ENCODE measurements around the gene KRTAP5-6.
A peak's percentile ranks its signal among the peaks of the same experiment; 100 is the strongest.

Gene KRTAP5-6, protein sequence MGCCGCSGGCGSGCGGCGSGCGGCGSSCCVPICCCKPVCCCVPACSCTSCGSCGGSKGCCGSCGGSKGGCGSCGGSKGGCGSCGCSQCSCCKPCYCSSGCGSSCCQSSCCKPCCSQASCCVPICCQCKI

DNA sequence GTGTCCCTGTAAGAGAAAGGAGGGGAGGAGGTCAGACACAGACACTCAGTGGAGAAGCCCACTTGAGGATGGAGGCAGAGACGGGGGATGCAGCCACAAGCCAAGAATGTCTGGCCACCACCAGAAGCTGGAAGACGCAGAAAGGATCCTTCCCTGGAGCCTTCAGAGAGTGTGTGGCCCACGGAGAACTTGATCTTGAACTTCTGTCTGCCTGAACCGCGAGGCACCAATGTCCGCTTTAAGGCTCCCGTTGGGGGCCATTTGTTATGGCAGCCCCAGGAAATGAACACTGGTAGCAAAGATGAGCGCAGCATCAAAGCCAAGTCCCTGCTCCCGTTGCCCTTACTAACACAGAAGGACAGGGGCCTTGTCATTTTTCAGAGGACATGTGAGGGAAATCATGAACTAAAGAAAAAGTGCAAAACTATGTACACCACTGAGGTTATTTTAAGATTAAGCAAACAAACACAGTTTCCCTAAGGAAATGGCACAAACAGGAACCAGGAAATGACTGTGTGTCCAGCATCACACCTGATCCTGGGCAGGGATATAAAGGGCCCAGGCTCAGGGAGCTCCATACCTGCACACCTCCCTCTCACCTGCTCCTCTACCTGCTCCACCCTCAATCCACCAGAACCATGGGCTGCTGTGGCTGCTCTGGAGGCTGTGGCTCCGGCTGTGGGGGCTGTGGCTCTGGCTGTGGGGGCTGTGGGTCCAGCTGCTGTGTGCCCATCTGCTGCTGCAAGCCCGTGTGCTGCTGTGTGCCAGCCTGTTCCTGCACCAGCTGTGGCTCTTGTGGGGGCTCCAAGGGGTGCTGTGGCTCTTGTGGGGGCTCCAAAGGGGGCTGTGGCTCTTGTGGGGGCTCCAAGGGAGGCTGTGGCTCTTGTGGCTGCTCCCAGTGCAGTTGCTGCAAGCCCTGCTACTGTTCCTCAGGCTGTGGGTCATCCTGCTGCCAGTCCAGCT, at the start of gene KRTAP5-6:
TSS of gene KRTAP5-6 (plus strand) at position 588 of the 963 bp plus-strand sequence. CDS start at position 639, 51 bp downstream.
- DNase-seq (ENCODE audit: low read depth in 3 of 3): no peak

GRCh38 chr11:1647901-1648652, 48.9 kb upstream of the KRTAP5-6 start:
- no peak for DNase-seq (ENCODE audit: low read depth in 3 of 3)

DNA sequence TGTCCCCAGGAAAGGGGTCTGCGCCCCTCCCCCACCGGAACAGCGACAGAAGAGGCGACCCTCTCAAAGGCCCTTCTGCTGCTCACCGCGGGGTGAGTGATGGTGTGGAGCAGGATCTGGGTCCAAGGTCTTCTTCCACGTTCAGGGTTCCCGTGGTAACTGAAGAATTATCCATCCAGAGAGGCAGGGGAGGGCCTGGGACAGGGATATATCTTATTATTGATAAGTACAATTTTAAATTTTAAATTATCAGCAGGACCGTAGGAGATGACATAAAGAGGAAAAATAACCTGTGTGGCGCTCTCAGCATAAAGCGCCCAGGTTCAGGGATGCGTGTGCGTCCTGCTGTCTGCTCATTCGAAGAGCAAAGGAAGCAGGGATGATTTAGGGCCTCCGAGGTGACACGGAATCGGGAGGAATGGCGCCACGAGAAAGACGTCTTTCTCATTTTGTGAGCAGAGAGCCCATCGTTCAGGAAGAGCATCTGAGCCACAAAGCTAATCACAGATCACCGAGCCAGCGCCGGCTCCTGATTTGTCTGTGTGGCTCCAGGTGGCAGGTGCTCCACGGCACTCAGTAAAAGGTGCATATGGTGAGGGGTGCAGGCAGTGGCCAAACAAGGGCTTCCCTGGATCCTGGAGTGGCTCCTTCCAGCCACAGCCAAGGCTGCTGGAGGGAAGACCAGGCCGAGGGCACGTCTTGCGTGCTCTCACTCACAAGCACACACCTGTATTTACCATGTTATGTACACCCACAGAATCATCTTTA, 48.2 kb upstream of the KRTAP5-6 start:
- no peak for DNase-seq (ENCODE audit: low read depth in 3 of 3)

- DNase-seq (ENCODE audit: low read depth in 3 of 3): no peak
Measured at GRCh38 chr11:1650034-1650917, 46.7 kb upstream of the KRTAP5-6 start.

- DNase-seq (ENCODE audit: low read depth in 3 of 3): no peak
Measured at GRCh38 chr11:1650918-1651262, 46.1 kb upstream of the KRTAP5-6 start.

GRCh38 chr11:1651411-1651980, 45.5 kb upstream of the KRTAP5-6 start:
- no peak for DNase-seq (ENCODE audit: low read depth in 3 of 3)

GRCh38 chr11:1652026-1652425, 45.0 kb upstream of the KRTAP5-6 start:
- DNase-seq (ENCODE audit: low read depth in 3 of 3): no peak

DNA sequence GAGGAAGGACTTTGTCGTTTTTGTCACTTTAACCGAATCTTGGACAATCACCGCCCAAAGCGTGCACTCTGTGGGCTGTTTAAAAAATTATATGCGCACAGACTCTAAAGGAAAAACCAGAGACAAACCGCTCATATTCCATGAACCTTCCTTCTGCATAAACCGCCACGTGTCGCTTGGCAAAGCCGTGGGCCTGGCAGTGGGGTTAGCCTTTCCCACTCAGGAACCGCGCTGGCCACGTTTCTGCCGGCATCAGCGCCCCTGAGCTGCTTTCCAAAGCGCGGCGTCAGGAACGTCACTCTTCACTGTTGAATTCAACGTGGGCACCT, 44.6 kb upstream of the KRTAP5-6 start:
- no peak for DNase-seq (ENCODE audit: low read depth in 3 of 3)

DNA sequence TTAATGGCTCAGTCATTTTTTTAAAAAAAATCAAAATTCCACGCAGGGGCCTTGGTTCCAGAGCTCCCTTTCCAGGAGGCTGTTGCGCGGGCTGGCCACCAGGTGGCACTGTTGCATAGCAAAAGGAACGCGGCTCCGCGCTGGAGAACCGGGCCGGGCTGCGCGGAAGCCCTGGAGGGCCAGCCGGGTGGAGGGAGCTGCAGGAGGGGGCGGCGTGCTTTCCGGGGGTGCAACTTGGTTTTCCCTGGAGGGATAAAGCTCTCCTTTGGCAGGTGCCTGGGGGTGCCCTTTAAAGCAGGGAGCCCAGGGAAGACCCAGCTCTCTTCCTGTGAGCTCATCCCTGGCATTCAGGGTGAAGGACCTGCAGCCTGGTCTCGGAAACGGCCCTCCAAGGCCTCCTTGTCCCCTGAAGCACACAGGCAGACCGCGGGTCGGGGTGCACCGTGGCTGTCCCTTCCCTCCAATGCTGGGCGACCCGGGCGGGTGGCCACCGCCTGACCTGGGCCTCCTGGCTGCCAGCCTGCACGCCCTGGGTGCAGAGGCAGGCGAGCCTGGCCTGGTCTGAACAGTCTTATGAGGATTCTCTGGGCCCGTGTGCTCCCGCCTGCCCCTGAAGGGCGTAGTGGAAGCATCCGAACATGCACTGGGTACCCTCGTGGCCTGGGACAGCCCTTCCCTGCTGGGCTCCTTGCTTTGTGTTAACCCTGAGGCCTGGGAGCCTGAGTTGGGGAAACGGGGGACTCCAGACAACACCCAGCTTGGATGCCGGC, 44.0 kb upstream of the KRTAP5-6 start:
- peak; percentile 52 to 74 (median 60) for DNase-seq (ENCODE audit: low read depth in 3 of 3)

DNA sequence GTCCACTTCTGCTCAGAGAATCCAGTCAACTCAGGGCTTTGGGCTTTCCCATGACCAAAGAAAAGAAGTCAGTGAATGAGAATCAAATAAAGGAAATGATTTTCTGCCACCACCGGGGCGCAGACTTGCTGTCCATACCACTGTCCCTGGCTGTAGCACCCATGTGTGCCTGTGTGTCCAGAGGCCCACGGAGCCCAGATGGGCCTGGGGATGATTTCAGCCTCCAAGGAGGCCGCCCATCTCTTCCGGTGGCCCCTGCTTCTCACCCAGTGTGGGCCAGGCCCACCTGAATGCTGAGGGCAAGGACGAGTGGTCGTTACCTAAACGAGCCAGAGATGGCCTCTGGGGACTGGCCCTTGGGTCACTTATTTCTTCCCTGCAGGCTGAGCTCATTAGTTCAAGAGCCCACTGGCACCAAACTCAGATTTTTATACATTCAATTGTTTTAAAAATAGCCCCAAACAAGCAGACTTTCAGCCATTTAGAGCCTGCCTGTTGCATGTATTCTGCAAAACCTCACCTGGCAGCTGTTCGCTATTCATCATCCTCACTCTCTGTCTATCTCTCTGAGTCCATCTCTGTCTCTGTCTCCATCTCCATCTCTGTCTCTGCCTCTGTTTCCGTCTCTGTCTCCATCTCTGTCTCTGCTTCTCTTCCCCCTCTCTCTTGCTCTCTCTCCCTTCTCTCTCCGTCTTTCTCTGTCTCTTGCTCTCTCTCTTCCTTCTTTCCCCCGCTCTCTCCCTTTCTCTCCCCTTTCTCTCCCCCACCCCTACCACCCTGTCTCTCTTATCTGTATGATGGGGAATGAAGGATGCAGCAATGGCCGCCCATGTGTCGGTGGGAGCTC, 43.2 kb upstream of the KRTAP5-6 start:
- no peak for DNase-seq (ENCODE audit: low read depth in 3 of 3)

GRCh38 chr11:1654388-1655167, 42.4 kb upstream of the KRTAP5-6 start:
- no peak for DNase-seq (ENCODE audit: low read depth in 3 of 3)

DNA sequence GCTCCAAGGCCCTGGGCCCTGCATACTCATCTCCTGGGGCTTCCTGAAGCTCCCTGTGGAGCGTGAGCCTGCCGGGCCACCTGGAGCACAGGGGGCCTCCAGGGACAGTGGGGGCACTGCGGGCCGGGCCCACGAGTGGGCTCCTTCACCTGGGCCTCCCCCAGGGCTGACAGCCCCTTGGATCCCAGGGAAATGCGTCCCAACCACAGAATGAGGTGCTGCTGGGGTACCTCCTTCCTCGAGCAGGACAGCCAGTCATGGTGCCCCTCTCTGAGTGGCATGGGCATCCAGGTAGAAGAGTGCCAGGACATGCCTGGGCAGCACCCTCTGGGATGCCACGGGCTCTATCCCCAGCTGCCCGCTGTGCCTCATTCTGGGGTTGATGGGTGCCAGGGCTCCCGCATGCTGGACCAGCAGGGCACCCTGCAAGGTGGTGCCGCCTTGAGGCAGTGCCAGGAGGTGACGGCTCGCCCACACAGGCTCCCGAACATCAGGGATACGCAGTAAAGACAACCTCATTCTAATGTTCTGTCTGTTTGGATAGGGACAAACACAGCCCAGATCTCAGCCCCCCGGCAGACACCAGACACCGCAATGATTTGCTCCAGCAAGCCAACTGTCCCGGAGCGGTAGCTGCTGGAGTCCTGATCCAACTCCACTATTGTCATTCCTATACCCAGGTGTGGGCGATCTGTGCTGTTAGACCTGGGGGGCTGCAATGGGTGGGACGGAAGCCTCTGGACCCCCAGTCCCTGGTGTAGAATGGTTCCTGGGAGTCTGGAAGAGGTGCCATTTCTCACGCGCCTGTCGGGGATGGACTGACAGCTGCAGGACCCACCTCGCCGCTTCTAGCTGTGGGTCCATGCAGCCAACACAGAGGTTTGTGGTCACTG, 41.6 kb upstream of the KRTAP5-6 start:
- no peak for DNase-seq (ENCODE audit: low read depth in 3 of 3)

DNA sequence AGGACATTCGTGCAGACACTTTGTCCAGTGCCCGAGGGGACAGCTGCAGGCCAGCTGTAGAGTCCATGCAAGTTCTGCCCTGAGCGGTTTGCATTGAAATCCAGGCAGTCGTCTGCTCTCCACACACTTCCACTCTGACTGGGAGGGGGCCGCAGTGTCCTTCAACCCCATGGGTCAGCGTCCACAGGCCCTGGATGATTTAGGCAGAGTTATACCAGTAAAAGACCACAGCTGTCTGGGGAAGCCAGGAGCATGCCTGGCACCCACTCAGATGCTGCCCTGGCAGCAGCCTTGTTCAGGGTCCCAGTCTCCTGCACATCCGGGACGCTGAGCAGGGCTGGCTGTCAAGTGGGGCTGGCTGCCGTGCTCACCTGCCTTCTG, 40.9 kb upstream of the KRTAP5-6 start:
- DNase-seq (ENCODE audit: low read depth in 3 of 3): no peak

DNA sequence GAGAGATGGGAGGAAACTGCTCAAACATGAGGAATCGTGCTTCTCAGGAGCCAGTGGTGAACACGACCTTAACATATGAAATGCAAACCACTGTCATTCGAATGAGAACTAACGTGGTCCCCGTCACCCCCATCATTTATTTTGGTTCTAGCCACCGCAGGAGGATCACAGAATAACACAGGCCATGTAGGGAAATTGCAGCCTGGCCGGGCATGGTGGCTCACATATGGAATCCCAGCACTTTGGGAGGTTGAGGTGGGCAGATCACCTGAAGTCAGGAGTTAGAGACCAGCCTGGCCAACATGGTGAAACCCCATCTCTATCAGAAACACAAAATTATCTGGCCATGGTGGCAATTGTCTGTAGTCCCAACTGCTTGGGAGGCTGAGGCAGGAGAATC, 40.3 kb upstream of the KRTAP5-6 start:
- no peak for DNase-seq (ENCODE audit: low read depth in 3 of 3)

DNA sequence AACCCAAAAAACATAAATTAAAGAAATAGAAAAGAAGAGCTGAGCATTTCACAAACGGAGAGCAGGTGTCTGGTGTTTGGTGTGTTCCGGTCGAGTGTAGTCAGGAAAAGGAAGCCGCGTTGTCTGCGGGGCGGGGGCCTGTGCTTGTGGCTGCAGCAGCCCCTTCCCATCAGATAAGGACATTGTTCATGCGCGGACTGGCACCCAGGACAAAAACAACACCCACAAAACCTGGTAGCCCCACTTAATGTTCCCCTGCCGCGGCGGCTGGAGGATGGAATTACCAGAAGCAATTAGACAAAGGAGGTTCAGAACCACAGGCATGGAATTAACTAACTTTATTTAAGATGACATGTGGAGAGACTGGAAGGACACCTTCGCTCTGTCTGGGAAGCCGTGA, 37.5 kb upstream of the KRTAP5-6 start:
- DNase-seq (ENCODE audit: low read depth in 3 of 3): no peak

DNA sequence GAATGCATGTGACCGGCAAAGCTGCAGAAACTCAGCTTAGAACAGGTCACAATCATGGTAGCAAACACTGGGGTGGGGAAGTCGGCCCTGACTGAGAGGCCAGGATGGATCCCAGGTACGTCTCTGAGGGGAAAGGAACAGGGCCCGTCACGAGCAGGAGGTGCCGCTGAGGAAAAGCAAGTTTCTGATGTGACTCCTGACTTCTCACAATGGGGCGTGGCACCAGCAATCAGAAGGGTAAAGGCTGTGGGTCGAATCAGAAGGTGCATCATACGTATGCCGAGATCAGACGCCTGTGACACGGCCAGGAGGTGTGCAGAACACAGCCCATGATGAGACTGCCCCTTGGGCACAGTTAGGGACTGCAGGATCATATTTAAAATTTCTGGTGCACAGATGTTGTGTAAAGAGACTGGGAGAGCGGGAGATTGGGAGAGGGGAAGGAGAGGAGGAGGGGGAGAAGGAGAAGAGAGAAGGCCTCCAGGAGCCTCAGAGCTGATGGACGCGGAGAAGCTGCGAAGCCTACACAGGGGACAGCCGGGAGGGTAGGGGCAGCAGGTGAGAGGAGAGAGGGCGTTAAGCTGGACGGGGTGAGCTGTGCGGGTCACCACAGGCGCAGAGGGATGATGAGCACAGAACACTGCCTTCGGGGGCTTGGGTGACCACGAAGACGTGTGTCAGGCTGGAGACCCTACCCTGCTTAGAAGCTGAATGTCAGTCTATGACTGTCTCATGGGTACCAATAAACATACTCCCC, 36.7 kb upstream of the KRTAP5-6 start:
- no peak for DNase-seq (ENCODE audit: low read depth in 3 of 3)

Measured in stimulated activated CD4-positive, alpha-beta T cell treated with anti-CD3 and anti-CD28 coated beads, TNF-alpha, amount 100 ng/mL, for 4 hours (primary cell).